GM12878 (cell line): Measurements from ENCODE around the gene ITGA7. TPM values are rescaled to one million over a fixed set of nuclear protein-coding genes. Genes with fewer than 3 reads are reported as not detected.

Source experiments
- ATAC-seq: fragments of 200-7000 bp; cut with Tn5 transposase; 3 replicates; pipeline ENCODE4 v1.9.1; 2020; ENCODE audit warnings: mild to moderate bottlenecking, moderate library complexity
- BruUV-seq: library from RNA; stranded (reverse); fragments of 400-500 nt; replicated peaks from 2 replicates; lab custom pipeline; 2021; lab: Mats Ljungman, UMichigan
- CTCF ChIA-PET: fragments of 300-600 bp; sonication (Branson Sonifier 250); formaldehyde crosslinking; extraction: SDS; loops from one replicate; lab custom pipeline; 2021; ENCODE audit warnings: inconsistent platforms; lab: Yijun Ruan, JAX
- POLR2A ChIA-PET: fragments of 350-600 bp; formaldehyde crosslinking; extraction: SDS; loops from one replicate; lab custom pipeline; 2021; ENCODE audit warnings: inconsistent platforms; lab: Charles Lee
- RAD21 ChIA-PET: fragments of 300-600 bp; sonication (Branson Sonifier 250); formaldehyde crosslinking; loops from one replicate; lab custom pipeline; 2023; ENCODE audit warnings: antibody characterized with exemption; ENCODE audit not compliant: unreplicated experiment; lab: Charles Lee
- SMC1A ChIA-PET: fragments of 300-600 bp; sonication (Branson Sonifier 250); formaldehyde crosslinking; loops from one replicate; lab custom pipeline; 2023; ENCODE audit not compliant: unreplicated experiment, uncharacterized antibody; lab: Charles Lee
- DNase-seq: peaks from one replicate; pipeline ENCODE4 v3.0.0-alpha.2; 2011; ENCODE audit warnings: low read depth, low spot score
- FAIRE-seq: peaks from 3 replicates; lab custom pipeline; 2011; peaks lifted over from hg19 to GRCh38; lab: Jason Lieb, UNC
- H2AFZ ChIP-seq: 2 replicates; pipeline ENCODE4 v1.6.0; 2011; ENCODE audit warnings: low read depth, low read length, control low read depth; ENCODE audit not compliant: control insufficient read depth
- H3K27ac ChIP-seq: 2 replicates; pipeline ENCODE4 v1.5.1; 2011; ENCODE audit warnings: control low read depth; ENCODE audit not compliant: control insufficient read depth, insufficient read depth
- H3K27me3 ChIP-seq, 2 experiments: replicated peaks in 1 of 2; 2 replicates each; pipeline versions ENCODE4 v1.6.0 to v1.6.1; 2011; ENCODE audit warnings: low read length in 1 of 2; ENCODE audit not compliant: control insufficient read depth in 2 of 2, insufficient read depth in 2 of 2
- H3K36me3 ChIP-seq, 2 experiments: 2 replicates each; pipeline ENCODE4 v1.5.1; 2011; ENCODE audit warnings: low read length in 1 of 2; ENCODE audit not compliant: control insufficient read depth in 2 of 2, insufficient read depth in 2 of 2
- H3K4me1 ChIP-seq: 2 replicates; pipeline ENCODE4 v1.6.1; 2011; ENCODE audit warnings: mild to moderate bottlenecking, low read length, moderate library complexity, mixed read lengths; ENCODE audit not compliant: control insufficient read depth, insufficient read depth
- H3K4me2 ChIP-seq: 2 replicates; pipeline ENCODE4 v1.6.0; 2011; ENCODE audit warnings: control low read depth; ENCODE audit not compliant: control insufficient read depth, insufficient read depth
- H3K4me3 ChIP-seq: fragments of 200-600 bp; sonication (generic); 2 replicates; pipeline ENCODE4 v1.5.1; 2016
- H3K79me2 ChIP-seq: 2 replicates; pipeline ENCODE4 v1.6.0; 2011; ENCODE audit warnings: low read length; ENCODE audit not compliant: control insufficient read depth, insufficient read depth
- H3K9ac ChIP-seq: 2 replicates; pipeline ENCODE4 v1.8.0; 2011; ENCODE audit warnings: low read length, control low read depth, mixed read lengths; ENCODE audit not compliant: control insufficient read depth, insufficient read depth
- H3K9me3 ChIP-seq: replicated peaks from 3 replicates; pipeline ENCODE4 v1.5.1; 2011; ENCODE audit warnings: mild to moderate bottlenecking, low read length; ENCODE audit not compliant: control insufficient read depth, insufficient read depth
- H4K20me1 ChIP-seq: 2 replicates; pipeline ENCODE4 v1.6.0; 2011; ENCODE audit not compliant: control insufficient read depth, insufficient read depth
- CTCF ChIP-seq, 3 experiments: IDR thresholded peaks in 2 of 3; conservative IDR thresholded peaks in 1 of 3; 2 replicates each; pipeline ENCODE4 v1.5.1; 2011; ENCODE audit warnings: low read depth in 3 of 3, low read length in 3 of 3, mild to moderate bottlenecking in 3 of 3, control low read depth in 2 of 3, moderate library complexity in 2 of 3, inconsistent platforms in 1 of 3, mixed read lengths in 1 of 3; ENCODE audit not compliant: control insufficient read depth in 2 of 3, insufficient read depth in 1 of 3; ENCODE audit errors: extremely low read depth in 1 of 3
- DPF2 ChIP-seq: fragments of 450-650 bp; IDR thresholded peaks from 2 replicates; pipeline ENCODE4 v1.6.1; 2017; ENCODE audit warnings: mild to moderate bottlenecking
- MEF2A ChIP-seq: IDR thresholded peaks from 2 replicates; pipeline ENCODE4 v1.6.1; 2011; ENCODE audit warnings: low read depth, mild to moderate bottlenecking, low read length, moderate library complexity; ENCODE audit not compliant: insufficient read depth
- MEF2B ChIP-seq: fragments of 450-650 bp; IDR thresholded peaks from 2 replicates; pipeline ENCODE4 v1.6.1; 2018; ENCODE audit warnings: mild to moderate bottlenecking, moderate library complexity; ENCODE audit not compliant: partially characterized antibody, poor library complexity, severe bottlenecking
- RAD21 ChIP-seq: IDR thresholded peaks from 2 replicates; pipeline ENCODE4 v1.6.1; 2011; ENCODE audit warnings: mild to moderate bottlenecking, low read depth, low read length, moderate library complexity; ENCODE audit not compliant: insufficient read depth
- RUNX3 ChIP-seq: IDR thresholded peaks from 2 replicates; pipeline ENCODE4 v1.6.1; 2012; ENCODE audit warnings: low read length, inconsistent platforms
- SMC3 ChIP-seq: IDR thresholded peaks from 2 replicates; pipeline ENCODE4 v1.6.1; 2011; ENCODE audit warnings: low read length, improper control_type of control experiment, borderline replicate concordance
- YY1 ChIP-seq: IDR thresholded peaks from 2 replicates; pipeline ENCODE4 v1.6.1; 2011; ENCODE audit warnings: low read depth, mild to moderate bottlenecking, low read length
- ZNF592 ChIP-seq: fragments of 450-650 bp; IDR thresholded peaks from 2 replicates; pipeline ENCODE4 v1.6.1; 2017; ENCODE audit warnings: mild to moderate bottlenecking, moderate library complexity
- WGBS: methylation state at CpG from one replicate; pipeline ENCODE4 v1.1.6; 2016; ENCODE audit warnings: low lambda C conversion rate; ENCODE audit not compliant: insufficient replicate concordance, insufficient coverage; ENCODE audit errors: missing lambda C conversion rate; 5-methylcytosine and 5-hydroxymethylcytosine counted together
- in situ Hi-C: fragments of 300-500 bp; cut with MboI; formaldehyde crosslinking; loops from 9 replicates; pipeline ENCODE4 v1.14.3; 2018; ENCODE audit warnings: mixed read lengths
- intact Hi-C: fragments of 100-400 bp; cut with micrococcal nuclease; formaldehyde crosslinking; loops from one replicate; pipeline ENCODE4 v1.14.2; 2022; ENCODE audit not compliant: unreplicated experiment
- polyA plus RNA-seq, 11 experiments: library from polyadenylated mRNA; depleted of rRNA in 4 of 11; unstranded in 6 of 11; stranded (reverse) in 5 of 11; fragments of >200 nt; fragmentation: Nextera tagmentation in 4 of 11; fragmentation: Illumina TruSeq in 1 of 11; extraction: Ambion mirVana in 4 of 11; extraction: Trizol in 1 of 11; gene quantifications; 1 replicate in 1 of 11; 2 replicates in 10 of 11; pipeline versions ENCODE4 v1.2.1 to v1.2.3, GENCODE V29; 2011 to 2016; ENCODE audit warnings: inconsistent platforms in 2 of 11, missing spikeins in 2 of 11, low read depth in 1 of 11
- total RNA-seq, 4 experiments: library from RNA; depleted of rRNA in 3 of 4; stranded (reverse); fragments of >200 nt in 3 of 4; fragmentation: Illumina TruSeq in 1 of 4; extraction: Trizol in 1 of 4; gene quantifications; 2 replicates each; pipeline versions ENCODE4 v1.2.1 to v1.2.3, GENCODE V29; 2013 to 2021

ITGA7 gene
- total and polyA plus RNA-seq, 10 of the 15 experiments (the other 5 are each of a cell fraction or from before 2014, with no cell fraction given) = 0.18 to 5.1 (median 1.5) TPM

GRCh38 chr12:55659486-55660385, 48.0 kb downstream of the ITGA7 start:
- Histone ChIP-seq H3K79me2 (no peaks in the 10 kb centered on the region), H2AFZ (no peak overlapping the region), H3K4me2 (no peak overlapping the region), H3K27ac (no peak overlapping the region), H3K9ac (no peak overlapping the region), H3K27me3 (no peaks in the 10 kb centered on the region), H4K20me1 (no peaks in the 10 kb centered on the region), H3K4me1 (no peaks in the 10 kb centered on the region), H3K4me3 (no peak overlapping the region), H3K36me3 (no peaks in the 10 kb centered on the region), H3K9me3 (no peaks in the 10 kb centered on the region)
- CTCF ChIA-PET = interaction anchor here (1.3 to 6.0 kb wide), 5 partner anchors 14 to 78 kb away, joined by 3 to 109 read pairs (median 23); partner anchors contain the start of gene RDH5
- no TSS peak for BruUV-seq
- WGBS = 52% methylated on average over 9 of the region's 9 CpGs
- TF ChIP-seq ZNF592 (no peak), DPF2 (no peak), MEF2A (0 out of 2 replicates have a peak, but pooled peaks have one; percentile 9), MEF2B (peak; percentile 11), SMC3 (peak; percentile 58; the same call in 1 of the 2 replicates), RUNX3 (peak; percentile 57), YY1 (0 out of 2 replicates have a peak, but pooled peaks have one; percentile 13), CTCF (IDR thresholded peaks at IDR 0.05 in 2 of 3, conservative IDR thresholded peaks at IDR 0.05 in 1 of 3; ENCODE audit: control insufficient read depth in 2 of 3, extremely low read depth in 1 of 3, insufficient read depth in 1 of 3, low read depth in 3 of 3, low read length in 3 of 3) (peak; percentile 50 to 66 (median 66)), RAD21 (peak; percentile 84)
- ATAC-seq = peak; percentile 85
- no peak for DNase-seq
- in situ Hi-C loops = no loop called here
- RAD21 ChIA-PET = interaction anchor here (0.9 to 1.2 kb wide), 2 partner anchors 65 to 78 kb away, joined by 3 read pairs; no protein-coding TSS in a partner anchor
- POLR2A ChIA-PET = no interaction called here
- intact Hi-C loops = loop anchor here (1.0 kb wide), 2 partner anchors 62 to 78 kb away; no protein-coding TSS in a partner anchor
- peak; percentile 69 for FAIRE-seq
- SMC1A ChIA-PET = interaction anchor here (0.6 to 1.2 kb wide), 3 partner anchors 24 to 78 kb away, joined by 3 to 6 read pairs (median 3); no protein-coding TSS in a partner anchor
